ENCODE data around the gene ARSI. TPM values are rescaled to one million over a fixed set of nuclear protein-coding genes. Genes with fewer than 3 reads are reported as not detected.

Gene ARSI
- total RNA-seq, 1 donor, result under 0.01 TPM

GRCh38 chr5:150327139-150327538, 24.4 kb upstream of the ARSI start:
- DNase-seq (ENCODE audit: low read depth in 2 of 3, low spot score in 2 of 3), result no peak

- no peak for DNase-seq (ENCODE audit: low read depth in 2 of 3, low spot score in 2 of 3)
These were observed 24.0 kb upstream of the ARSI start for GRCh38 chr5:150326707-150327106.

DNA sequence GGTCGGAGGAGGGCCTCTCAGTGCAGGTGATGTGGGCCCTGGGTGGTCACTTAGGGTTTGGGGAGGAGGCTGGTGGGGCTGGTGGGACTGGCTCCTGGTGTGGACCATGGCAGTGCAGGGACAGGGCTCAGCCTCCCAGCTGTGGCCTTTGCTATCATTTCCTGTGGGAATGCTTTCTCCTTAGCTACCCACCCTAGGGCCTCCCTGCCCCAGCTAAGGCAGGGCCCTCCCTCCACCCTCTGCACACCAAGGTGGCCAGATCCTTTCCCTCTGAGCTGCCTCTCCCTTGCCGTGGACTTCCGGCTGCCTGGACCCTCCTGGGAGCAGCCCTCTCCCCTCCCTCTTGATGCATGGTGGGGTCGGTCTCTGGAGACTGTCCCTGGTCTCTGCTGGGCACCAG, 22.7 kb upstream of the ARSI start:
- DNase-seq (ENCODE audit: low read depth in 2 of 3, low spot score in 2 of 3), result no peak

- no peak for DNase-seq (ENCODE audit: low read depth in 2 of 3, low spot score in 2 of 3)
These were observed 21.1 kb upstream of the ARSI start for GRCh38 chr5:150323819-150324218.

DNA sequence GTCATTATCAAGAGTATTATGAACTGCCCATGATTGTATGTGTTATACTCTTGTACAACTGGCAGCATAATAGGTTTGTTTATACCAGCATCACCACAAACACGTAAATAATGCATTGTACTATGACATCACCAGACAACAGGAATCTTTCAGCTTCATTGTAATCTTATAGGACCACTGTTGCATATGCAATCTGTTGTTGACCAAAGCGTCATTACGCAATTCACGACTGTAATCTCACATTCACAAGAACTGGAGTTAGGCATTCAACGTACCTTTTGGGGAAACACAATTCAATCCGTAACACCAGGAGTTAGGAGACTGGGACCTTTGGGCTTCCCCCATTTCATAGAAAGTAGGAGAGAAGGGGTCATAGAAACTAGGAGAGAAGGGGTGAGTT, 20.4 kb upstream of the ARSI start:
- DNase-seq (ENCODE audit: low read depth in 2 of 3, low spot score in 2 of 3), result no peak

- DNase-seq (ENCODE audit: low read depth in 2 of 3, low spot score in 2 of 3), result no peak
These were observed 19.5 kb upstream of the ARSI start for GRCh38 chr5:150322202-150322601.

DNA sequence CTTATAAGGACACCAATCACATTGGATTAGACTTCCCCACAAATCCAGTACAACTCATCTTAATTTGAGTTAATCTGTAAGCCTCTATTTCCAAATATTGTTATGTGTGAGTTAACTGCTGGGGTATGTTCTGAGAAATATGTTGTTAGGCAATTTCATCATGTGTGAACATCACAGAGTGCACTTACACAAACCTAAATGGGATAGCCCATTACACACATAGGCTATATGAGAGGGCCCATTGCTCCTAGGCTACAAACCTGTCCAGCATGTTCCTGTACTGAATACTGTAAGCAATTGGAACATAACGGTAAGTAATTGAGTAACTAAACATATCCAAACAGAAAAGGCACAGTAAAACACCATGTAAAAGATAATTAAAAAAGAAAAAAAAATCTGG, 19.1 kb upstream of the ARSI start:
- DNase-seq (ENCODE audit: low read depth in 2 of 3, low spot score in 2 of 3), result no peak

- no peak for DNase-seq (ENCODE audit: low read depth in 2 of 3, low spot score in 2 of 3)
These were observed 18.5 kb upstream of the ARSI start for GRCh38 chr5:150321211-150321610.

- no peak for DNase-seq (ENCODE audit: low read depth in 2 of 3, low spot score in 2 of 3)
These were observed 17.4 kb upstream of the ARSI start for GRCh38 chr5:150320044-150320613.

DNA sequence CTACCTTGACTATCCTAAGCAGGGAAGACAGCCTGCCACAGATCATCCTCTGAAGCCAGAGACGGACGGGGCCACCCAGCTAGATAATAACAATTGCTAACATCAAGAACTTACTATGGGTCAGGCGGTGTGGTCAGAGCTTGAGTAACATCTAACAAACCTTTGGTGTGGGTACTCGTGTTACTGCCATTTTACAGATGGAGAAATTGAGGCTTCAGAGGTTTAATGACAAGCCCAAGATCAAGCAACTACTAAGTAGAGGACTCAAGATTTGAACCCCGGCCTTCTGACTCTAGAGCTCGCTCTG, 16.7 kb upstream of the ARSI start:
- no peak for DNase-seq (ENCODE audit: low read depth in 2 of 3, low spot score in 2 of 3)

DNA sequence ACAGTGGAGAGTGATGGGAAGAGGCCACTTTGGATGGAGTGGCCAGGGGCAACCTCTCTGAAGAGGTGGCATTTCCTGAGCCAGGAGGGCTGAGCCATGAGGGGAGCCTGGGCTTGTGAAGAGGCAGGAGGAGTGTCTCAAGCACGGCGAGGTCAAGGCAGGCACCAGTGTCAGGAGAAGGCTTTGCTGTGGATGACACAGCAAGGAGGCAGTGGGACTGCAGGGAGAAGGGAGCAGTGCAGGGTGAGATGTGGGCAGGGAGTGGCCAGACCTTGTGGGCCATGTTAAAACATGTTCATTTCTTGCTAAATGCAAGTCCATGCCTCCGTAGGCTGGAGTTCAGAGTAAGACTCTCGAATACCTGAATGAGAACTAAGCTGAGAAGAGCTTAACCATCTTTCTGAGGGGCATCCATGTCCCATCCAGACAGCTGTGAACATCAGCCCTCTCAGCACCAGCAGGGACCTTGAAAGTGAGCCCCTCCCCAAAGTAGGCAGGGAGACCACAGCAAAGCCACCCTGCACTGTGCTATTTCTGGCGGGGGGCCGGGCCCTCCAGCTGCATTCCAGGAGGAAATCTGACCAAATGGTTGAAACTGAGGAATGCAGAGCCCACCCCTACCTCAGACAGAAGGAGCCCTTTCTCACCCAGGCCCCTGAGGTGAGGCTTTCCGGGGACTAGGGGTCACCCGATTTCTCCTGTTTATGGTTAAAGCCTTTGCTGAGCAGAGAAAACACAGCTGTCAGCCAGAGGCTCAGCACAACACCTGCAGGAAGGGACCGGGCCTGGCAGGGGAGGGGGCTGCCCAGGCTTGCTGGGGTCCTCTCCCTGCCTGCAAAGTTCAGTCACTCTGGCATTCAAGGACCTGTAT, 16.1 kb upstream of the ARSI start:
- no peak for DNase-seq (ENCODE audit: low read depth in 2 of 3, low spot score in 2 of 3)

- no peak for DNase-seq (ENCODE audit: low read depth in 2 of 3, low spot score in 2 of 3)
These were observed 14.6 kb upstream of the ARSI start for GRCh38 chr5:150317048-150318003.

GRCh38 chr5:150316320-150316719, 13.6 kb upstream of the ARSI start:
- DNase-seq (ENCODE audit: low read depth in 2 of 3, low spot score in 2 of 3), result no peak

DNA sequence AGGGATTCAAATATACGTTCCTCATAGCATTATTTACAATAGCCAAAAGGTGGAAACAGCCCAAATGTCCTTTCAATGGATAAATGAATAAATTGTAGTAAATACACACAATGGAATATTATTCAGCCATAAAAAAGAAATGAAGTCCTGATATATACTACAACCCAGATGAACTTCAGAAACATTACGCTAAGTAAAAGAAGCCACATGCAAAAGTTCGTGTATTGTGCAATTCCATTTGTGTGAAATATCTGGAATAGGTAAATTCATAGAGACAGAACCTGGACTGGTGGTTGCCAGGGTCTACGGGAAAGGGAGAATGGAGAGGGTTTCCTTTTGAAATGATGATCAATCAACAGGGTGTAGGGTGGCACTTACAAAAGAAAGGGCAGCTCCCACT, 12.5 kb upstream of the ARSI start:
- no peak for DNase-seq (ENCODE audit: low read depth in 2 of 3, low spot score in 2 of 3)

DNA sequence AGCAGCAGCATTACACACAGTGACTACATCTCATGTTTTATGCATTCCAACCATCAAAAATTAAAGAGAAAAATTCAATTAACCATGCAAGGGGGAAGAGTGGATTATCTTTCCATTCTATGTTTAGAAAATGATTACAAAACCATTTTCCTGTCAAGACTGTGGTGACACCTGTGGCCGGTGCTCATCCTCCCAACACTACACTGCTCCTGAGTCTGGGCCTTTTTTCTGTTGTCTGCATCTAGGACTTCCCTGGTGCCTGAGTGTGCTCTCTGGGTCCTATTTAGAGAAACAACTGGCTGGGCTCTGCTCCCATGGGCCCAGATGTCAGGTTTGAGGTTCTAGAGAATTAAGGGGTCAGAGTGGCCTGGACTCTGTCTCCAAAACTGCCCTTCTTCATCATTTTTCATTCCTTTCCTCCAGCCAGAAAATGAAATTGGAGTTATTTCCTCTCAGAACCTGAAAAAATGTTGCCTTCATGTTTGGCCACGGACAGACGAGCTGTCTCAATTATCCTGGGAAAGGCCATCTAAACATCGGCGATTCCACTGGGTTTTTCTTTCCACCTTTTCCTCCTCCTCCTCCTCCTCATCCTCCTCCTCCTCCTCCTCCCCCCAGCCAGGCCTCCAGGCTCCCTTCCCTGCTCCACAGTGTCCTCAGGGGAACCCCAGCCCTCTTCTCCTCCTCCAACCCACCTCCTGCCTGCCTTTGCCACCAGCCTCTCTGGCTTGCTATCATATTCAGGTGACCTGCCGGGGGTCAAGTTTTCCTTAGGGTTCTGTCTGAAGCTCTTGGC, 11.4 kb upstream of the ARSI start:
- no peak for DNase-seq (ENCODE audit: low read depth in 2 of 3, low spot score in 2 of 3)

- DNase-seq (ENCODE audit: low read depth in 2 of 3, low spot score in 2 of 3), result no peak
These were observed 10.8 kb upstream of the ARSI start for GRCh38 chr5:150313501-150313900.

- no peak for DNase-seq (ENCODE audit: low read depth in 2 of 3, low spot score in 2 of 3)
These were observed 9.8 kb upstream of the ARSI start for GRCh38 chr5:150312518-150312917.

- DNase-seq (ENCODE audit: low read depth in 2 of 3, low spot score in 2 of 3), result no peak
These were observed 8.4 kb upstream of the ARSI start for GRCh38 chr5:150311015-150311692.

DNA sequence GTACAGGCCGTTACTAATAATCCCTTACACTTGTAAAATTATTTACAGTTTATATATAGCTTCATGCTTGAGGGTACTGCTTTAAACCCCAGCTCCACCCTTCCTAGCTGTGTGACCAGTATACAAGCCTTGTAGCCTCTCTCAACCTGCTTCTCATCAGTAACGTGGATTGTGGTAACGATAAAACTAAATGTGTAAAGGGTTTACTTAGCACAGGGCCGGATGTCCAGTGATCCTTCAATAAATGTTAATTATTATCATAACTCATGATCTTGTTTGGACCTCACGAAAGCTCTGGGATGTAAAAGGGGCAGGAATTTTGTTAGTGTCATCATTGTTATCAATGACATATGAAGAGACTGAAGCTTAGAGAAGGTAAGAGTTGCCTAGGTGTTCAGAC, 7.5 kb upstream of the ARSI start:
- no peak for DNase-seq (ENCODE audit: low read depth in 2 of 3, low spot score in 2 of 3)

- DNase-seq (ENCODE audit: low read depth in 2 of 3, low spot score in 2 of 3), result no peak
These were observed 7.2 kb upstream of the ARSI start for GRCh38 chr5:150309886-150310239.

Measured in hematopoietic multipotent progenitor cell (in vitro differentiated cells).